PC-9 (cell line): ENCODE data around the gene NAGPA.

Experiments used
- CTCF ChIP-seq: fragments of 200-600 bp; sonication (generic); conservative IDR thresholded peaks from 2 replicates; pipeline ENCODE4 v1.6.1; 2017; ENCODE audit warnings: mixed run types, antibody characterized with exemption, mild to moderate bottlenecking, moderate library complexity
- EZH2 ChIP-seq: fragments of 200-600 bp; sonication (generic); IDR thresholded peaks from 2 replicates; pipeline ENCODE4 v1.8.0; 2017; ENCODE audit warnings: antibody characterized with exemption, low read depth

GRCh38 chr16:5012887-5013286 is 20.8 kb downstream of the NAGPA start:
- TF ChIP-seq CTCF = no peak
- no peak for TF ChIP-seq EZH2
